Gastrocnemius medialis (tissue), 4 donors: ENCODE measurements around the gene MASP1. TPM values are rescaled to one million over a fixed set of nuclear protein-coding genes. Genes with fewer than 3 reads are reported as not detected.

Source experiments
- ATAC-seq, 2 donors: fragments of 150-250 bp; one replicate each; pipeline ENCODE4 v1.9.1; 2016
- DNase-seq, 2 donors: peaks; one replicate each; pipeline ENCODE4 v3.0.0-alpha.2; 2019
- H3K27ac ChIP-seq, 4 donors: fragments of 200-600 bp; sonication (generic); 1 replicate in 1 of 4; 2 replicates in 3 of 4; pipeline ENCODE4 v1.5.1; 2016 to 2018; ENCODE audit warnings: mild to moderate bottlenecking in 2 of 4, moderate library complexity in 1 of 4
- H3K27me3 ChIP-seq, 3 donors: fragments of 200-600 bp; sonication (generic) in 2 of 3; 1 replicate in 1 of 3; 2 replicates in 2 of 3; pipeline versions ENCODE4 v1.5.1 to v1.6.0; 2016 to 2019; ENCODE audit warnings: mild to moderate bottlenecking in 1 of 3, moderate library complexity in 1 of 3
- H3K36me3 ChIP-seq, 2 donors: fragments of 200-600 bp; sonication (generic) in 1 of 2; one replicate each; pipeline ENCODE4 v1.5.1; 2017 to 2018
- H3K4me1 ChIP-seq, 2 donors: fragments of 200-600 bp; sonication (generic) in 1 of 2; one replicate each; pipeline ENCODE4 v1.5.1; 2016 to 2017; ENCODE audit warnings: mild to moderate bottlenecking in 2 of 2
- H3K4me3 ChIP-seq, 4 donors: fragments of 200-600 bp; sonication (generic) in 3 of 4; 1 replicate in 1 of 4; 2 replicates in 3 of 4; pipeline ENCODE4 v1.5.1; 2016 to 2019; ENCODE audit warnings: mild to moderate bottlenecking in 2 of 4
- H3K9me3 ChIP-seq, 3 donors: fragments of 200-600 bp; sonication (generic) in 2 of 3; 1 replicate in 1 of 3; 2 replicates in 2 of 3; pipeline ENCODE4 v1.5.1; 2016 to 2019
- CTCF ChIP-seq, 5 experiments: fragments of 450-650 bp in 3 of 5; fragments of 200-600 bp in 2 of 5; sonication (generic) in 2 of 5; IDR thresholded peaks in 4 of 5; conservative IDR thresholded peaks in 1 of 5; 1 replicate in 4 of 5; 2 replicates in 1 of 5; pipeline ENCODE4 v1.5.1; 2016 to 2019; ENCODE audit warnings: antibody characterized with exemption in 5 of 5, mild to moderate bottlenecking in 3 of 5, moderate library complexity in 3 of 5
- POLR2A ChIP-seq, 2 donors: fragments of 450-650 bp; IDR thresholded peaks; one replicate each; pipeline ENCODE4 v1.6.1; 2017; ENCODE audit warnings: antibody characterized with exemption in 2 of 2, mild to moderate bottlenecking in 2 of 2, moderate library complexity in 2 of 2
- in situ Hi-C, 4 donors: fragments of 200-750 bp; cut with MboI; loops; one replicate each; pipeline versions ENCODE4 v1.15.0 to v1.8.0; 2017; ENCODE audit warnings: low sequenced_read_pairs in 4 of 4
- intact Hi-C: fragments of 100-400 bp; cut with DNase I; formaldehyde crosslinking; loops from one replicate; pipeline ENCODE4 v1.15.1; 2023; ENCODE audit warnings: low total_unique reads
- total RNA-seq, 4 donors: library from RNA; depleted of rRNA; stranded (reverse); fragments of >200 nt; gene quantifications; one replicate each; pipeline versions ENCODE4 v1.1.0 to v1.2.3, GENCODE V29; 2016

MASP1 gene
- total RNA-seq, 4 donors from 2014 or later = 0.27 to 7.3 (median 2.6) TPM

GRCh38 chr3:187261541-187261969, 30.0 kb downstream of the MASP1 start:
- ATAC-seq = no peak
- DNase-seq = no peak
- Histone ChIP-seq H3K27ac (no peak overlapping the region), H3K27me3 (no peaks in the 10 kb centered on the region), H3K4me3 (no peak overlapping the region), H3K36me3 (no peaks in the 10 kb centered on the region), H3K9me3 (no peaks in the 10 kb centered on the region), H3K4me1 (peaks cover 28 to 36% of the 10 kb centered on the region in 2 donors)
- intact Hi-C loops (no loop called here), in situ Hi-C loops (no loop called here)
- no peak for TF ChIP-seq CTCF (IDR thresholded peaks at IDR 0.05 in 4 of 5, conservative IDR thresholded peaks at IDR 0.05 in 1 of 5)
- no peak for TF ChIP-seq POLR2A (IDR thresholded peaks at IDR 0.05)

- H3K4me3 ChIP-seq = no peak overlapping the region
- H3K27me3 ChIP-seq = no peaks in the 10 kb centered on the region
- TF ChIP-seq POLR2A (IDR thresholded peaks at IDR 0.05) (no peak), CTCF (IDR thresholded peaks at IDR 0.05 in 4 of 5, conservative IDR thresholded peaks at IDR 0.05 in 1 of 5) (no peak)
- H3K9me3 ChIP-seq = no peaks in the 10 kb centered on the region
- no peak overlapping the region for H3K27ac ChIP-seq
- H3K36me3 ChIP-seq = no peaks in the 10 kb centered on the region
- H3K4me1 ChIP-seq = peaks cover 11 to 16% of the 10 kb centered on the region in 2 donors
- intact Hi-C loops = no loop called here
- ATAC-seq = no peak
- in situ Hi-C loops = no loop called here
- no peak for DNase-seq
Measured at GRCh38 chr3:187259171-187259570, 32.4 kb downstream of the MASP1 start.

- in situ Hi-C loops = no loop called here
- no peaks in the 10 kb centered on the region for H3K27me3 ChIP-seq
- intact Hi-C loops = no loop called here
- no peaks in the 10 kb centered on the region for H3K36me3 ChIP-seq
- no peak overlapping the region for H3K4me3 ChIP-seq
- ATAC-seq (no peak), DNase-seq (no peak)
- no peaks in the 10 kb centered on the region for H3K9me3 ChIP-seq
- H3K4me1 ChIP-seq = peaks cover 1 to 5% of the 10 kb centered on the region in 2 donors
- TF ChIP-seq POLR2A (IDR thresholded peaks at IDR 0.05) (no peak), CTCF (IDR thresholded peaks at IDR 0.05 in 4 of 5, conservative IDR thresholded peaks at IDR 0.05 in 1 of 5) (no peak)
- H3K27ac ChIP-seq = no peak overlapping the region
Measured at GRCh38 chr3:187257992-187258692, 33.4 kb downstream of the MASP1 start.

- ATAC-seq (no peak), DNase-seq (no peak)
- H3K27ac ChIP-seq = no peak overlapping the region
- intact Hi-C loops = no loop called here
- no peaks in the 10 kb centered on the region for H3K9me3 ChIP-seq
- no peaks in the 10 kb centered on the region for H3K27me3 ChIP-seq
- in situ Hi-C loops = no loop called here
- no peaks in the 10 kb centered on the region for H3K4me1 ChIP-seq
- no peak overlapping the region for H3K4me3 ChIP-seq
- TF ChIP-seq CTCF (IDR thresholded peaks at IDR 0.05 in 4 of 5, conservative IDR thresholded peaks at IDR 0.05 in 1 of 5) (no peak), POLR2A (IDR thresholded peaks at IDR 0.05) (no peak)
- H3K36me3 ChIP-seq = no peaks in the 10 kb centered on the region
Measured at GRCh38 chr3:187257471-187257870, 34.1 kb downstream of the MASP1 start.
